Brain microvascular endothelial cell (primary cell): ENCODE measurements around the gene TNFRSF1A.
A peak's percentile ranks its signal among the peaks of the same experiment; 100 is the strongest.

Source experiments
- DNase-seq: peaks from one replicate; pipeline ENCODE4 v3.0.0-alpha.2; 2020
- H3K27ac ChIP-seq: fragments of 250-450 bp; sonication (Bioruptor Pico); 2 replicates; pipeline ENCODE4 v1.5.1; 2020; ENCODE audit warnings: mild to moderate bottlenecking, moderate library complexity
- H3K27me3 ChIP-seq: fragments of 250-450 bp; sonication (Bioruptor Pico); replicated peaks from 2 replicates; pipeline ENCODE4 v1.5.1; 2020; ENCODE audit warnings: mild to moderate bottlenecking
- H3K36me3 ChIP-seq: fragments of 250-450 bp; sonication (Bioruptor Pico); replicated peaks from 2 replicates; pipeline ENCODE4 v1.5.1; 2020; ENCODE audit warnings: mild to moderate bottlenecking
- H3K4me3 ChIP-seq: 2 replicates; pipeline ENCODE4 v1.5.1; 2011; ENCODE audit warnings: low read depth, mild to moderate bottlenecking, control low read depth, low read length, moderate library complexity
- CTCF ChIP-seq: IDR thresholded peaks from 2 replicates; pipeline ENCODE4 v1.5.1; 2011; ENCODE audit warnings: low read depth, mild to moderate bottlenecking, moderate library complexity, low read length, control low read depth, inconsistent platforms; ENCODE audit errors: missing control alignments
- in situ Hi-C: cut with HindIII; loops from 2 replicates; pipeline ENCODE4 v1.10.0; 2017; ENCODE audit warnings: low sequenced_read_pairs, low pct_ligation_motif_present

TNFRSF1A gene

GRCh38 chr12:6367065-6367968 is 25.4 kb upstream of the TNFRSF1A start:
- peak; percentile 48 for TF ChIP-seq CTCF
- H3K36me3 ChIP-seq: no peaks in the 10 kb centered on the region
- no peak for DNase-seq
- H3K4me3 ChIP-seq: no peak overlapping the region
- no peak overlapping the region for H3K27ac ChIP-seq
- in situ Hi-C loops: no loop called here
- no peaks in the 10 kb centered on the region for H3K27me3 ChIP-seq

GRCh38 chr12:6364044-6364374 is 22.1 kb upstream of the TNFRSF1A start:
- Histone ChIP-seq H3K4me3 (peak overlapping the region; percentile 52), H3K27me3 (no peaks in the 10 kb centered on the region), H3K27ac (no peak overlapping the region), H3K36me3 (no peaks in the 10 kb centered on the region)
- DNase-seq: no peak
- TF ChIP-seq CTCF: no peak
- in situ Hi-C loops: no loop called here

- Histone ChIP-seq H3K4me3 (peak overlapping the region; percentile 52), H3K27ac (no peak overlapping the region), H3K27me3 (no peaks in the 10 kb centered on the region), H3K36me3 (no peaks in the 10 kb centered on the region)
- in situ Hi-C loops: no loop called here
- no peak for DNase-seq
- peak; percentile 3 for TF ChIP-seq CTCF
Observed at GRCh38 chr12:6363330-6364043, 21.6 kb upstream of the TNFRSF1A start.

GRCh38 chr12:6363010-6363329 is 21.1 kb upstream of the TNFRSF1A start:
- no peak overlapping the region for H3K27ac ChIP-seq
- no peaks in the 10 kb centered on the region for H3K36me3 ChIP-seq
- H3K4me3 ChIP-seq: no peak overlapping the region
- in situ Hi-C loops: no loop called here
- no peaks in the 10 kb centered on the region for H3K27me3 ChIP-seq
- DNase-seq: no peak
- TF ChIP-seq CTCF: no peak

GRCh38 chr12:6362403-6362802 is 20.5 kb upstream of the TNFRSF1A start:
- Histone ChIP-seq H3K36me3 (no peaks in the 10 kb centered on the region), H3K27me3 (no peaks in the 10 kb centered on the region), H3K4me3 (no peak overlapping the region), H3K27ac (no peak overlapping the region)
- no peak for DNase-seq
- in situ Hi-C loops: no loop called here
- TF ChIP-seq CTCF: no peak
